ENCODE results near the gene OGA. TPM values are rescaled to one million over a fixed set of nuclear protein-coding genes. Genes with fewer than 3 reads are reported as not detected.

Gene OGA
- total and polyA plus RNA-seq, 2 donors (not counting 3 experiments of a cell fraction or from before 2014, with no cell fraction given), result 30.8 to 118 TPM

- TF ChIP-seq GATA2 (IDR thresholded peaks at IDR 0.05; ENCODE audit: insufficient read depth, insufficient read length, low read depth, low read length) (no peak), CTCF (IDR thresholded peaks at IDR 0.05; ENCODE audit: extremely low read depth in 1 of 2, insufficient read depth in 1 of 2, low read depth in 1 of 2, low read length in 2 of 2) (no peak), POLR2AphosphoS5 (IDR thresholded peaks at IDR 0.05; ENCODE audit: insufficient read depth, low read depth, low read length) (no peak), MAX (IDR thresholded peaks at IDR 0.05; ENCODE audit: insufficient read depth, insufficient read length) (no peak), EZH2 (IDR thresholded peaks at IDR 0.05; ENCODE audit: borderline replicate concordance, low read depth, low read length, severe bottlenecking) (no peak), JUN (IDR thresholded peaks at IDR 0.05; ENCODE audit: borderline replicate concordance, insufficient read depth, insufficient read length, low read depth) (no peak), MYC (IDR thresholded peaks at IDR 0.05; ENCODE audit: low read depth, low read length) (no peak), FOS (IDR thresholded peaks at IDR 0.05; ENCODE audit: borderline replicate concordance, insufficient read depth, low read length) (no peak), POLR2A (IDR thresholded peaks at IDR 0.05; ENCODE audit: low read depth, low read length) (no peak)
- CTCF ChIA-PET, result interaction anchor here (0.9 to 2.2 kb wide), 3 partner anchors 13 to 22 kb away, joined by 3 to 9 read pairs (median 8); no protein-coding TSS in a partner anchor
- DNase-seq (ENCODE audit: low read depth, low spot score), result no peak
- no peaks in the 10 kb centered on the region for H3K79me2 ChIP-seq (ENCODE audit: control insufficient read depth, insufficient read depth, low read length)
- H3K36me3 ChIP-seq (ENCODE audit: control insufficient read depth in 2 of 2, extremely low read depth in 1 of 2, insufficient read depth in 2 of 2, low read length in 2 of 2), result no peaks in the 10 kb centered on the region
- H3K9me1 ChIP-seq (replicated peaks; ENCODE audit: control insufficient read depth, extremely low read depth, insufficient read depth, low read length), result no peaks in the 10 kb centered on the region
- H2AFZ ChIP-seq (ENCODE audit: low read depth, low read length), result no peak overlapping the region
- POLR2A ChIA-PET, result no interaction called here
- dilution Hi-C loops (cut with MboI; ENCODE audit: extremely low pct_ligation_motif_present, low sequenced_read_pairs), result no loop called here
- H3K9ac ChIP-seq (replicated peaks; ENCODE audit: extremely low read depth, insufficient read depth, low read length), result no peak overlapping the region
- no peaks in the 10 kb centered on the region for H4K20me1 ChIP-seq (replicated peaks; ENCODE audit: control insufficient read depth, extremely low read depth, insufficient read depth, low read length)
- no peak overlapping the region for H3K27ac ChIP-seq (ENCODE audit: insufficient read depth, low read depth, low read length)
- H3K27me3 ChIP-seq (ENCODE audit: control insufficient read depth in 2 of 2, insufficient read depth in 2 of 2, low read length in 2 of 2), result peaks cover 3 to 15% of the 10 kb centered on the region in 2 experiments
- BruUV-seq (replicated peaks), result no TSS peak
- intact Hi-C loops (cut with micrococcal nuclease), result no loop called here
- no peaks in the 10 kb centered on the region for H3K9me3 ChIP-seq (replicated peaks; ENCODE audit: control insufficient read depth, insufficient read depth, low read length)
- H3K4me1 ChIP-seq (ENCODE audit: control insufficient read depth, extremely low read depth, insufficient read depth, low read length), result no peaks in the 10 kb centered on the region
- no peak for FAIRE-seq
- no peak overlapping the region for H3K4me3 ChIP-seq (replicated peaks in 1 of 3; ENCODE audit: insufficient read depth in 1 of 3, low read depth in 1 of 3, low read length in 3 of 3)
- no peak overlapping the region for H3K4me2 ChIP-seq (ENCODE audit: insufficient read depth, low read length)
Measured at GRCh38 chr10:101759309-101760247, 58.7 kb downstream of the OGA start.
